H1 (cell line): ENCODE data around the gene CCT4. TPM values are rescaled to one million over a fixed set of nuclear protein-coding genes. Genes with fewer than 3 reads are reported as not detected.

Experiments used
- CTCF ChIA-PET: fragments of 300-600 bp; sonication (Branson Sonifier 250); formaldehyde crosslinking; loops from one replicate; lab custom pipeline; 2021; ENCODE audit not compliant: partially characterized antibody; lab: Charles Lee
- POLR2A ChIA-PET: fragments of 300-600 bp; sonication (Branson Sonifier 250); formaldehyde crosslinking; loops from one replicate; lab custom pipeline; 2021; ENCODE audit warnings: inconsistent platforms; ENCODE audit not compliant: partially characterized antibody; lab: Charles Lee
- DNase-seq, 2 experiments: peaks; one replicate each; pipeline versions ENCODE4 v3.0.0 to v3.0.0-alpha.2; 2010 to 2022; ENCODE audit warnings: low spot score in 2 of 2, low read depth in 1 of 2, mixed read lengths in 1 of 2
- FAIRE-seq: peaks from 2 replicates; lab custom pipeline; 2011; peaks lifted over from hg19 to GRCh38; lab: Jason Lieb, UNC
- H2AFZ ChIP-seq: 2 replicates; pipeline ENCODE4 v1.8.1; 2012; ENCODE audit warnings: low read length, inconsistent platforms
- H2AK5ac ChIP-seq: 2 replicates; pipeline ENCODE4 v1.6.1; 2013; ENCODE audit warnings: low read depth, low read length
- H2BK120ac ChIP-seq: replicated peaks from 2 replicates; pipeline ENCODE3; 2013; ENCODE audit warnings: low read depth, low read length, inconsistent platforms
- H2BK12ac ChIP-seq: 2 replicates; pipeline ENCODE4 v1.6.1; 2013; ENCODE audit warnings: low read depth, low read length
- H2BK15ac ChIP-seq: 2 replicates; pipeline ENCODE4 v1.6.1; 2013; ENCODE audit warnings: low read length
- H2BK20ac ChIP-seq: 2 replicates; pipeline ENCODE4 v1.6.1; 2013; ENCODE audit warnings: low read length
- H2BK5ac ChIP-seq: 2 replicates; pipeline ENCODE4 v1.6.1; 2013; ENCODE audit warnings: low read depth, low read length
- H3K14ac ChIP-seq: 2 replicates; pipeline ENCODE4 v1.6.1; 2013; ENCODE audit warnings: inconsistent platforms; ENCODE audit not compliant: insufficient read length
- H3K18ac ChIP-seq: 2 replicates; pipeline ENCODE4 v1.6.1; 2013; ENCODE audit warnings: low read length; ENCODE audit errors: extremely low read depth
- H3K23ac ChIP-seq: 2 replicates; pipeline ENCODE4 v1.6.1; 2013; ENCODE audit warnings: inconsistent platforms; ENCODE audit not compliant: insufficient read length
- H3K23me2 ChIP-seq: 2 replicates; pipeline ENCODE4 v1.6.1; 2013; ENCODE audit warnings: low read depth, low read length
- H3K27ac ChIP-seq: 2 replicates; pipeline ENCODE4 v1.6.1; 2011; ENCODE audit warnings: low read depth, low read length, inconsistent platforms
- H3K27me3 ChIP-seq, 4 experiments: replicated peaks in 1 of 4; 1 replicate in 1 of 4; 2 replicates in 3 of 4; pipeline versions ENCODE4 v1.6.1 to v1.8.1; 2011 to 2013; ENCODE audit warnings: low read length in 3 of 4, mild to moderate bottlenecking in 3 of 4, inconsistent platforms in 2 of 4, mixed read lengths in 2 of 4, moderate library complexity in 1 of 4; ENCODE audit not compliant: control insufficient read depth in 3 of 4, insufficient read depth in 3 of 4; ENCODE audit errors: extremely low read depth in 1 of 4
- H3K36me3 ChIP-seq, 4 experiments: 2 replicates each; pipeline versions ENCODE4 v1.6.1 to v1.8.1; 2011 to 2013; ENCODE audit warnings: mild to moderate bottlenecking in 4 of 4, low read length in 3 of 4, moderate library complexity in 2 of 4, control low read depth in 1 of 4, inconsistent platforms in 1 of 4; ENCODE audit not compliant: insufficient read depth in 4 of 4, control insufficient read depth in 2 of 4
- H3K4ac ChIP-seq: replicated peaks from 2 replicates; pipeline ENCODE3; 2013; ENCODE audit warnings: low read length, low read depth, mixed read lengths, inconsistent platforms; ENCODE audit not compliant: insufficient read length
- H3K4me1 ChIP-seq, 4 experiments: replicated peaks in 1 of 4; 1 replicate in 1 of 4; 2 replicates in 3 of 4; pipeline versions ENCODE4 v1.6.1 to v1.8.1; 2011 to 2013; ENCODE audit warnings: low read length in 3 of 4, inconsistent platforms in 2 of 4, mixed read lengths in 1 of 4; ENCODE audit not compliant: insufficient read depth in 4 of 4, control insufficient read depth in 3 of 4
- H3K4me2 ChIP-seq, 2 experiments: 2 replicates each; pipeline versions ENCODE4 v1.6.1 to v1.8.1; 2011 to 2013; ENCODE audit warnings: low read depth in 2 of 2, low read length in 2 of 2, control low read depth in 1 of 2, inconsistent platforms in 1 of 2, mild to moderate bottlenecking in 1 of 2; ENCODE audit not compliant: insufficient read depth in 1 of 2
- H3K4me3 ChIP-seq, 4 experiments: fragments of 200-600, 300-600 bp in 1 of 4; sonication (generic), shearing (Covaris generic), sonication (Bioruptor Twin) in 1 of 4; 2 replicates each; pipeline versions ENCODE4 v1.5.1 to v1.8.1; 2011 to 2016; ENCODE audit warnings: low read length in 4 of 4, low read depth in 3 of 4, control low read depth in 2 of 4, inconsistent platforms in 2 of 4, mild to moderate bottlenecking in 2 of 4, mixed read lengths in 1 of 4, moderate library complexity in 1 of 4; ENCODE audit not compliant: insufficient read depth in 2 of 4; ENCODE audit errors: extremely low read depth in 1 of 4
- H3K56ac ChIP-seq: replicated peaks from 2 replicates; pipeline ENCODE3; 2013; ENCODE audit warnings: low read depth, mild to moderate bottlenecking, mixed read lengths, low read length, inconsistent platforms; ENCODE audit not compliant: insufficient read length
- H3K79me1 ChIP-seq: 2 replicates; pipeline ENCODE4 v1.6.1; 2013; ENCODE audit warnings: low read depth, low read length, control low read depth
- H3K79me2 ChIP-seq, 2 experiments: 2 replicates each; pipeline versions ENCODE4 v1.6.1 to v1.8.1; 2012 to 2013; ENCODE audit warnings: low read length in 2 of 2, mild to moderate bottlenecking in 2 of 2, inconsistent platforms in 1 of 2; ENCODE audit not compliant: insufficient read depth in 2 of 2, control insufficient read depth in 1 of 2
- H3K9ac ChIP-seq, 4 experiments: replicated peaks in 1 of 4; 1 replicate in 1 of 4; 2 replicates in 3 of 4; pipeline versions ENCODE4 v1.6.1 to v1.8.1; 2011 to 2013; ENCODE audit warnings: low read depth in 3 of 4, low read length in 3 of 4, control low read depth in 2 of 4, mild to moderate bottlenecking in 2 of 4, moderate library complexity in 2 of 4, inconsistent platforms in 1 of 4; ENCODE audit errors: extremely low read depth in 1 of 4
- H3K9me3 ChIP-seq, 2 experiments: 2 replicates each; pipeline versions ENCODE4 v1.6.1 to v1.8.1; 2012 to 2013; ENCODE audit warnings: mild to moderate bottlenecking in 2 of 2, moderate library complexity in 2 of 2, control low read depth in 1 of 2, inconsistent platforms in 1 of 2, low read depth in 1 of 2, low read length in 1 of 2, mixed read lengths in 1 of 2; ENCODE audit not compliant: insufficient read depth in 2 of 2
- H4K20me1 ChIP-seq, 2 experiments: replicated peaks in 1 of 2; 2 replicates each; pipeline versions ENCODE3 to v1.8.1; 2011 to 2013; ENCODE audit warnings: inconsistent platforms in 2 of 2, low read length in 2 of 2, mild to moderate bottlenecking in 1 of 2; ENCODE audit not compliant: insufficient read depth in 2 of 2, control insufficient read depth in 1 of 2
- H4K5ac ChIP-seq: 2 replicates; pipeline ENCODE4 v1.6.1; 2013; ENCODE audit warnings: low read length, low read depth, mixed read lengths, inconsistent platforms; ENCODE audit not compliant: insufficient read length
- H4K8ac ChIP-seq: 2 replicates; pipeline ENCODE4 v1.8.0; 2013; ENCODE audit warnings: mild to moderate bottlenecking, moderate library complexity, low read length, inconsistent platforms; ENCODE audit not compliant: insufficient read depth; ENCODE audit errors: extremely low read depth
- H4K91ac ChIP-seq: replicated peaks from 2 replicates; pipeline ENCODE3; 2013; ENCODE audit warnings: low read length, mixed read lengths, inconsistent platforms; ENCODE audit not compliant: insufficient read length
- CREB1 ChIP-seq: IDR thresholded peaks from 2 replicates; pipeline ENCODE4 v1.6.1; 2012; ENCODE audit warnings: inconsistent platforms
- FOSL1 ChIP-seq: IDR thresholded peaks from 2 replicates; pipeline ENCODE4 v1.6.1; 2011; ENCODE audit warnings: mild to moderate bottlenecking, low read depth, low read length, moderate library complexity; ENCODE audit not compliant: insufficient read depth
- GABPA ChIP-seq: IDR thresholded peaks from 2 replicates; pipeline ENCODE4 v1.6.1; 2011; ENCODE audit warnings: mild to moderate bottlenecking, low read length, moderate library complexity, borderline replicate concordance; ENCODE audit not compliant: insufficient read depth
- HDAC2 ChIP-seq, 2 experiments: fragments of 300-600 bp in 1 of 2; sonication (generic) in 1 of 2; IDR thresholded peaks; 2 replicates each; pipeline ENCODE4 v1.6.1; 2011 to 2012; ENCODE audit warnings: low read depth in 2 of 2, low read length in 2 of 2, mild to moderate bottlenecking in 2 of 2, moderate library complexity in 2 of 2, borderline replicate concordance in 1 of 2, inconsistent platforms in 1 of 2
- HDAC6 ChIP-seq: IDR thresholded peaks from one replicate; pipeline ENCODE4 v1.7.1; 2012; ENCODE audit warnings: low read depth, mild to moderate bottlenecking, inconsistent platforms, low read length, moderate library complexity
- MAX ChIP-seq: IDR thresholded peaks from 2 replicates; pipeline ENCODE4 v1.6.1; 2012; ENCODE audit warnings: inconsistent platforms
- POU5F1 ChIP-seq: IDR thresholded peaks from 2 replicates; pipeline ENCODE4 v1.6.1; 2011; ENCODE audit warnings: low read depth, mild to moderate bottlenecking, low read length, moderate library complexity
- USF2 ChIP-seq: IDR thresholded peaks from 2 replicates; pipeline ENCODE4 v1.6.1; 2011; ENCODE audit warnings: low read length, improper control_type of control experiment
- WGBS, 2 experiments: shearing (Covaris generic) in 1 of 2; methylation state at CpG; one replicate each; pipeline versions ENCODE4 v1.1.6 to v1.1.7; 2013 to 2015; ENCODE audit warnings: low lambda C conversion rate in 2 of 2, mixed read lengths in 2 of 2, inconsistent platforms in 1 of 2, low coverage in 1 of 2, missing lambda C conversion rate in 1 of 2; ENCODE audit not compliant: insufficient replicate concordance in 2 of 2, insufficient coverage in 1 of 2, insufficient read length in 1 of 2; ENCODE audit errors: extremely low coverage in 1 of 2, missing lambda C conversion rate in 1 of 2; 5-methylcytosine and 5-hydroxymethylcytosine counted together
- polyA plus RNA-seq, 7 experiments: library from polyadenylated mRNA; depleted of rRNA in 3 of 7; stranded (reverse) in 5 of 7; unstranded in 2 of 7; fragments of >200 nt in 5 of 7; fragments of 200-250 nt in 2 of 7; gene quantifications; 1 replicate in 5 of 7; 2 replicates in 1 of 7; 4 replicates in 1 of 7; pipeline versions ENCODE4 v1.2.1 to v1.2.3, GENCODE V29; 2011 to 2013; ENCODE audit warnings: missing spikeins in 2 of 7, mixed read lengths in 2 of 7
- total RNA-seq: library from RNA; stranded (reverse); fragmentation: NEBNext Ultra II Directional; extraction: Animal tissue kit (Norgen Biotek cat#: 25700); gene quantifications from 2 replicates; pipeline ENCODE4 v1.2.1, GENCODE V29; 2021

CCT4 gene
- total and polyA plus RNA-seq, 2 of the 8 experiments (the other 6 are each of a cell fraction or from before 2014, with no cell fraction given), result 129 to 359 TPM

- WGBS, 2 experiments, result 92% methylated on average over 8 of the region's 8 CpGs; no CpG with 5 or more reads in 1 of the 2 experiments
- Histone ChIP-seq H3K9ac (no peak overlapping the region), H3K4me2 (no peak overlapping the region), H3K79me2 (no peaks in the 10 kb centered on the region), H3K79me1 (no peaks in the 10 kb centered on the region), H2BK12ac (no peak overlapping the region), H3K27me3 (no peaks in the 10 kb centered on the region), H3K14ac (no peak overlapping the region), H3K23ac (no peak overlapping the region), H3K18ac (no peak overlapping the region), H3K36me3 (no peaks in the 10 kb centered on the region), H2BK20ac (no peak overlapping the region), H3K4ac (no peak overlapping the region), H3K4me1 (no peaks in the 10 kb centered on the region), H3K23me2 (peaks cover 5% of the 10 kb centered on the region; the same call in 1 of the 2 replicates), H4K20me1 (no peaks in the 10 kb centered on the region), H2BK5ac (no peak overlapping the region), H4K91ac (no peak overlapping the region), H3K4me3 (no peak overlapping the region), H3K27ac (no peak overlapping the region), H3K56ac (no peak overlapping the region), H2BK120ac (no peak overlapping the region), H3K9me3 (no peaks in the 10 kb centered on the region), H2BK15ac (no peak overlapping the region), H4K8ac (no peak overlapping the region), H2AK5ac (no peak overlapping the region), H4K5ac (no peak overlapping the region), H2AFZ (no peak overlapping the region)
- CTCF ChIA-PET, result no interaction called here
- DNase-seq (no peak), FAIRE-seq (no peak)
- TF ChIP-seq HDAC6, result no peak
- TF ChIP-seq CREB1, result no peak
- TF ChIP-seq USF2, result no peak
- TF ChIP-seq FOSL1, result no peak
- no peak for TF ChIP-seq HDAC2 (IDR thresholded peaks at IDR 0.05; ENCODE audit: borderline replicate concordance in 1 of 2, low read depth in 2 of 2, low read length in 2 of 2)
- no peak for TF ChIP-seq POU5F1
- no peak for TF ChIP-seq MAX
- TF ChIP-seq GABPA, result no peak
- POLR2A ChIA-PET, result no interaction called here
These were observed 20.7 kb upstream of the CCT4 start for GRCh38 chr2:61909116-61909515.
